GM12864 (cell line): ENCODE data around the gene ACER2.

Source experiments
- DNase-seq: peaks from one replicate; pipeline ENCODE4 v3.0.0-alpha.2; 2011; ENCODE audit warnings: low read depth
- H3K4me3 ChIP-seq: 2 replicates; pipeline ENCODE4 v1.5.1; 2011; ENCODE audit warnings: mild to moderate bottlenecking, low read depth, low read length, control low read depth
- TF ChIP-seq, protein P1 (sequence below): IDR thresholded peaks from 2 replicates; pipeline ENCODE4 v1.5.1; 2011; ENCODE audit warnings: low read depth, mild to moderate bottlenecking, moderate library complexity, low read length, control low read depth, inconsistent platforms; ENCODE audit errors: missing control alignments

ACER2 gene

DNA sequence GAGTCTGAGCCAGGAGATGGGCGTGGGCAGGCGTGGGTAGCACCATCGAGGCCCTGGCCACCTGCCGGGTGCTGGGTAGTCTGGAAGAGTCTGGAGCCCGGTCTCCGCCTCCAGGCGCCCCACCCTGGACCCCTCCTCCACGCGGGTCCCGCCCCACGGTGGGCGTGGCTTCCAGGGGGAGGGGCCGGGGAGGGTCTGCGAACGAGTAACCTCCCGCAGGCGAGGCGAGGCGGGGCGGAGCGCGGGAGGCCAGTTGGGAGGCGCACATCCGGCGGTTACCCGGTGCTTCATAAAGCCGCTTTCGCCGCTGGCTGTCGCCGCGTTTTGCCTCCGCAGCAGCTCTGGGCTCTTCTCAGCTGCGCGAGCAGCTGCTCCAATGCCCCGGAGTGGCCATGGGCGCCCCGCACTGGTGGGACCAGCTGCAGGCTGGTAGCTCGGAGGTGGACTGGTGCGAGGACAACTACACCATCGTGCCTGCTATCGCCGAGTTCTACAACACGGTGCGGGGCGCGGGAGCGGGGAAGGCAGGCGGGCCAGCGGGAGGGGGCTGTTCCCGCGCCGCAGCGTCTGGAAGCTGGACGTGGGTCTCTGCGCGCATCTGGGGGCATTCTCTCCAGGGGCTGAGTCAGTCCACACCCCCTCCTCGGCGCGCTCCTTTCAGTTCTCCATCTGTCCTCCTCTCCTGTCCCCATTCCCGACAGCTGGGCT is at the start of gene ACER2:
TSS of gene ACER2 (plus strand) at position 317 of the 708 bp plus-strand sequence. CDS start at position 393, 76 bp downstream.
- DNase-seq = peak; percentile 71
- TF ChIP-seq, protein P1, sequence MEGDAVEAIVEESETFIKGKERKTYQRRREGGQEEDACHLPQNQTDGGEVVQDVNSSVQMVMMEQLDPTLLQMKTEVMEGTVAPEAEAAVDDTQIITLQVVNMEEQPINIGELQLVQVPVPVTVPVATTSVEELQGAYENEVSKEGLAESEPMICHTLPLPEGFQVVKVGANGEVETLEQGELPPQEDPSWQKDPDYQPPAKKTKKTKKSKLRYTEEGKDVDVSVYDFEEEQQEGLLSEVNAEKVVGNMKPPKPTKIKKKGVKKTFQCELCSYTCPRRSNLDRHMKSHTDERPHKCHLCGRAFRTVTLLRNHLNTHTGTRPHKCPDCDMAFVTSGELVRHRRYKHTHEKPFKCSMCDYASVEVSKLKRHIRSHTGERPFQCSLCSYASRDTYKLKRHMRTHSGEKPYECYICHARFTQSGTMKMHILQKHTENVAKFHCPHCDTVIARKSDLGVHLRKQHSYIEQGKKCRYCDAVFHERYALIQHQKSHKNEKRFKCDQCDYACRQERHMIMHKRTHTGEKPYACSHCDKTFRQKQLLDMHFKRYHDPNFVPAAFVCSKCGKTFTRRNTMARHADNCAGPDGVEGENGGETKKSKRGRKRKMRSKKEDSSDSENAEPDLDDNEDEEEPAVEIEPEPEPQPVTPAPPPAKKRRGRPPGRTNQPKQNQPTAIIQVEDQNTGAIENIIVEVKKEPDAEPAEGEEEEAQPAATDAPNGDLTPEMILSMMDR = no peak
- peak within 1 kb of the TSS; percentile 78 for H3K4me3 ChIP-seq

DNA sequence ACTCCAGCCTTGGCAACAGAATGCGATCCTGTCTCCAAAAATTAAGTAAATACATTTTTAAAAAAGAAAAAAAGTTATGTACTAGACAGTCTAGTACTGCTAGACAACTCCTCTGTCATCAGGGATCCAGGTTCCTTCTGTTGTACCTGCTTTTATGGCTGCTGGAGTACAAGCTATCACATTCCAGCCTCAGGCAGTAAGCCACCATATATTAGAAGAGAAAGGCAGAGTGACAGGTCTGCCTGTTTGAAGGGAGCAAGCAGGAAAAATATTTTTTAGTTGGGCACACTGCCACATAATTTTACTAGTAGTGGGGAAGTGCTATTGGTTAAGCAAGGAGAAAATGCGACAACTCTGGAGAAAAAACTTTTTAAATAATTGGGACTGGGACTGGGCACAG is 39.7 kb upstream of the ACER2 start:
- TF ChIP-seq, protein P1 = no peak
- H3K4me3 ChIP-seq = no peak overlapping the region
- DNase-seq = no peak

DNA sequence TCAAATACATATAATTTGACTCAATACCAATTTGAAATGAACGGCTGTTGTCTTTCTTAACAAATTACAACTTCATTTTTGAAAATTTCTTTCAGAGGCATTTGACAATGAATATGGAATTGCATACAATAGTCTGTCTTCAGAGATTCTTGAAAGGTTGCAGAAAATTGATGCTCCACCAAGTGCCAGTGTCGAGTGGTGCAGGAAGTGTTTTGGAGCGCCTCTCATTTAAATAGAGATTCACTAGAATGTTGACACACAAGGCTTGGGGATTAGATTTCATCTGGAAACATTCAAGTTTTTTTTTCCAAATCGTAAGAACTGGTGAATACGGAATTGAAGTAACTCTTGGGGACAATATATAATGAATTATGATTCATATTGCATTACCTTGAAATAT is 36.9 kb upstream of the ACER2 start:
- DNase-seq = no peak
- TF ChIP-seq, protein P1 = no peak
- no peak overlapping the region for H3K4me3 ChIP-seq

- H3K4me3 ChIP-seq = no peak overlapping the region
- TF ChIP-seq, protein P1 = no peak
These were observed 36.2 kb upstream of the ACER2 start for GRCh38 chr9:19372567-19372966.

DNA sequence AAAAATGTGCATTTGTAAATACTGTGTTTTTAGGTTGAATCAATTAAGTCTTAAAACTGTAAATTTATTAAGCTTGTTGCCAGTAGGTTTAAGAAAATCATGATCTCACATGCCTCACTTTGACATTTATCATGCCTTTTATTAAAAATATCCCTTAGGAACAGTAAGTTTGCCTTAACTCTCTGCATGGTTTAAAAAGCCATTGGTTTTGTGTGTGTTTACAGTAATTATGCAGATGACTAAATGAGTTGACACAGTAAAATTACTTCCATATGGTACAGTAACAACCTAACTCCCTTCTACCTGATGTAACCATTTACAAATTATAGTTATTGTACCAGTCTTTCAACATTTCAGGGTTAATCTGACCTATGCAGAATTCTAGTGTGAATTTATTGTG is 35.3 kb upstream of the ACER2 start:
- no peak overlapping the region for H3K4me3 ChIP-seq
- DNase-seq = no peak
- TF ChIP-seq, protein P1 = no peak

More at GRCh38 chr9:19372567-19372966, 36.2 kb upstream of the ACER2 start:
- no peak for DNase-seq

- no peak for DNase-seq
- TF ChIP-seq, protein P1 = no peak
These were observed 33.3 kb upstream of the ACER2 start for GRCh38 chr9:19375538-19375937.

DNA sequence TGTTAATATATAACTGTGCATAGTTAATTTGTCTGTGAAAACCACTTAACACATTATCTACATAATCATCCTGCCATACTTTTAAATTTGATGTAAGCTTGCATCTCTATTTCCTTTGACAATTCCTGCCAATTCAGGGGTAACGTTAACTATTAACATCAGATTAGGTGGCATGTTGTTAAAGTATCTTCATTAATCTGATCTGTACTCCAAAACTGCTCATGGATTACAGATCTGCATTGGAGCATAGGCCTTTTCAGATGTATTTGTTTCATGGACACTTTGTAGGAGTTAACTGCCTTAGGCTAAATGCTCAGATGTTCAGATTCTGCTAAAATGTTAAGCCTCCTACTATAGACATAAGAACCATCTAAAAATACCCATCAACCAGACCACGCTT is 31.9 kb upstream of the ACER2 start:
- peak overlapping the region; percentile 92; the same call in 1 of the 2 replicates for H3K4me3 ChIP-seq
- no peak for DNase-seq

More at GRCh38 chr9:19375538-19375937, 33.3 kb upstream of the ACER2 start:
- no peak overlapping the region for H3K4me3 ChIP-seq

More for the DNA sequence above, 31.9 kb upstream of the ACER2 start:
- TF ChIP-seq, protein P1 = no peak
